H1 (cell line): ENCODE data around the gene RABL6. TPM values are rescaled to one million over a fixed set of nuclear protein-coding genes. Genes with fewer than 3 reads are reported as not detected.

Experiments
- ASH2L ChIP-seq: fragments of 200-600, 300-600 bp; sonication (generic); IDR thresholded peaks from one replicate; pipeline ENCODE4 v1.7.1; 2017; ENCODE audit warnings: low read length
- EGR1 ChIP-seq: IDR thresholded peaks from 2 replicates; pipeline ENCODE4 v1.6.1; 2011; ENCODE audit warnings: low read depth, low read length, borderline replicate concordance
- FOSL1 ChIP-seq: IDR thresholded peaks from 2 replicates; pipeline ENCODE4 v1.6.1; 2011; ENCODE audit warnings: mild to moderate bottlenecking, low read depth, low read length, moderate library complexity; ENCODE audit not compliant: insufficient read depth
- JUN ChIP-seq: IDR thresholded peaks from 2 replicates; pipeline ENCODE4 v1.6.1; 2011; ENCODE audit warnings: low read depth, mild to moderate bottlenecking, improper control_type of control experiment, low read length
- MAFK ChIP-seq: IDR thresholded peaks from 2 replicates; pipeline ENCODE4 v1.6.1; 2012; ENCODE audit warnings: low read depth, mild to moderate bottlenecking, improper control_type of control experiment, low read length
- PHF8 ChIP-seq: fragments of 200-600 bp; sonication (generic); conservative IDR thresholded peaks from 2 replicates; pipeline ENCODE4 v1.7.1; 2012; ENCODE audit warnings: low read depth, mild to moderate bottlenecking, inconsistent platforms, low read length, moderate library complexity
- POLR2A ChIP-seq, 2 experiments: IDR thresholded peaks; 1 replicate in 1 of 2; 2 replicates in 1 of 2; pipeline ENCODE4 v1.6.1; 2011; ENCODE audit warnings: low read depth in 2 of 2, low read length in 2 of 2, mild to moderate bottlenecking in 2 of 2; ENCODE audit errors: control extremely low read depth in 1 of 2
- POLR2AphosphoS5 ChIP-seq: IDR thresholded peaks from 2 replicates; pipeline ENCODE4 v1.6.1; 2011; ENCODE audit warnings: low read depth, low read length
- POU5F1 ChIP-seq: IDR thresholded peaks from 2 replicates; pipeline ENCODE4 v1.6.1; 2011; ENCODE audit warnings: low read depth, mild to moderate bottlenecking, low read length, moderate library complexity
- TEAD4 ChIP-seq: IDR thresholded peaks from 2 replicates; pipeline ENCODE4 v1.6.1; 2012; ENCODE audit warnings: low read depth, low read length, inconsistent platforms, mixed read lengths
- polyA plus RNA-seq, 7 experiments: library from polyadenylated mRNA; depleted of rRNA in 3 of 7; stranded (reverse) in 5 of 7; unstranded in 2 of 7; fragments of >200 nt in 5 of 7; fragments of 200-250 nt in 2 of 7; gene quantifications; 1 replicate in 5 of 7; 2 replicates in 1 of 7; 4 replicates in 1 of 7; pipeline versions ENCODE4 v1.2.1 to v1.2.3, GENCODE V29; 2011 to 2013; ENCODE audit warnings: missing spikeins in 2 of 7, mixed read lengths in 2 of 7
- total RNA-seq: library from RNA; stranded (reverse); fragmentation: NEBNext Ultra II Directional; extraction: Animal tissue kit (Norgen Biotek cat#: 25700); gene quantifications from 2 replicates; pipeline ENCODE4 v1.2.1, GENCODE V29; 2021
- TF ChIP-seq, protein P1 (sequence below): IDR thresholded peaks from 2 replicates; pipeline ENCODE4 v1.6.1; 2012; ENCODE audit warnings: low read length, inconsistent platforms
- TF ChIP-seq, protein P2 (sequence below), 3 experiments: IDR thresholded peaks; 1 replicate in 2 of 3; 2 replicates in 1 of 3; pipeline versions ENCODE4 v1.5.1 to v1.6.1; 2011; ENCODE audit warnings: low read length in 3 of 3, mild to moderate bottlenecking in 3 of 3, inconsistent platforms in 2 of 3, low read depth in 1 of 3, moderate library complexity in 1 of 3; ENCODE audit not compliant: insufficient read depth in 1 of 3; ENCODE audit errors: control extremely low read depth in 1 of 3

The RABL6 gene
- total and polyA plus RNA-seq, 2 of the 8 experiments (the other 6 are each of a cell fraction or from before 2014, with no cell fraction given): 70.1 to 130 TPM

DNA sequence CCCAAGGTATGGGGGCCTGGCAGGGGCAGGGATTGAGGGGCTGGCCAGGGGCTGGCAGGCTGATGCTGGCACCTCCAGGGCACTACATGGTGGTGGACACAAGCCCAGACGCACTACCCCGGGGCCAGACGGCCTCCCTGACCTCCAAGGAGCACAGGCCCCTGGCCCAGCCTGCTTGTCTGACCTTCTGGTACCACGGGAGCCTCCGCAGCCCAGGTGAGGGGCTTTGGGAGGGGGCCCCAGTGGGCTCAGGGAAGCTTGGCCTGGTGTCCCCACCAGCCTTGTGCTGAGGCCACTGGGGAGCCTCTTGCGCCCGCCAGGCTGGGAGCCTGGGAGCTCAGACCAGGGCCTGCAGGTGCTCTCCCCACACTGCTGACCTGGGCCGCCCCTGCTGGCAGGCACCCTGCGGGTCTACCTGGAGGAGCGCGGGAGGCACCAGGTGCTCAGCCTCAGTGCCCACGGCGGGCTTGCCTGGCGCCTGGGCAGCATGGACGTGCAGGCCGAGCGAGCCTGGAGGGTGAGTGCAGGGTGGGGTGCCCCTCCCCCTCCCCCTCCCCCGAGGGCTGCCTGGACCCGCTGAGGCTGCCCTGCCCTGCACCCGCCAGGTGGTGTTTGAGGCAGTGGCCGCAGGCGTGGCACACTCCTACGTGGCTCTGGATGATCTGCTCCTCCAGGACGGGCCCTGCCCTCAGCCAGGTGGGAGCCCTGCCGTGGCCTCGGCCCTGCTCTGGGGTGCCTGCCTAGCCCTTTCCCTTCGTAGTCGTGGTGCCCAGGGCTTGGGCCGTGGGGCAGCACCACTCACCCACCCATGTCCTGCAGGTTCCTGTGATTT is 50.0 kb downstream of the RABL6 start (continued):
- TF ChIP-seq MAFK: no peak
- no peak for TF ChIP-seq TEAD4
- TF ChIP-seq POU5F1: no peak
- TF ChIP-seq, protein P1, sequence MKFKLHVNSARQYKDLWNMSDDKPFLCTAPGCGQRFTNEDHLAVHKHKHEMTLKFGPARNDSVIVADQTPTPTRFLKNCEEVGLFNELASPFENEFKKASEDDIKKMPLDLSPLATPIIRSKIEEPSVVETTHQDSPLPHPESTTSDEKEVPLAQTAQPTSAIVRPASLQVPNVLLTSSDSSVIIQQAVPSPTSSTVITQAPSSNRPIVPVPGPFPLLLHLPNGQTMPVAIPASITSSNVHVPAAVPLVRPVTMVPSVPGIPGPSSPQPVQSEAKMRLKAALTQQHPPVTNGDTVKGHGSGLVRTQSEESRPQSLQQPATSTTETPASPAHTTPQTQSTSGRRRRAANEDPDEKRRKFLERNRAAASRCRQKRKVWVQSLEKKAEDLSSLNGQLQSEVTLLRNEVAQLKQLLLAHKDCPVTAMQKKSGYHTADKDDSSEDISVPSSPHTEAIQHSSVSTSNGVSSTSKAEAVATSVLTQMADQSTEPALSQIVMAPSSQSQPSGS: no peak
- peak in 1 of 2 experiments; percentile 20; a peak in 1 of 3 replicates for TF ChIP-seq POLR2A (IDR thresholded peaks at IDR 0.05; ENCODE audit: control extremely low read depth in 1 of 2, low read depth in 2 of 2, low read length in 2 of 2)
- TF ChIP-seq ASH2L: no peak
- TF ChIP-seq, protein P2, sequence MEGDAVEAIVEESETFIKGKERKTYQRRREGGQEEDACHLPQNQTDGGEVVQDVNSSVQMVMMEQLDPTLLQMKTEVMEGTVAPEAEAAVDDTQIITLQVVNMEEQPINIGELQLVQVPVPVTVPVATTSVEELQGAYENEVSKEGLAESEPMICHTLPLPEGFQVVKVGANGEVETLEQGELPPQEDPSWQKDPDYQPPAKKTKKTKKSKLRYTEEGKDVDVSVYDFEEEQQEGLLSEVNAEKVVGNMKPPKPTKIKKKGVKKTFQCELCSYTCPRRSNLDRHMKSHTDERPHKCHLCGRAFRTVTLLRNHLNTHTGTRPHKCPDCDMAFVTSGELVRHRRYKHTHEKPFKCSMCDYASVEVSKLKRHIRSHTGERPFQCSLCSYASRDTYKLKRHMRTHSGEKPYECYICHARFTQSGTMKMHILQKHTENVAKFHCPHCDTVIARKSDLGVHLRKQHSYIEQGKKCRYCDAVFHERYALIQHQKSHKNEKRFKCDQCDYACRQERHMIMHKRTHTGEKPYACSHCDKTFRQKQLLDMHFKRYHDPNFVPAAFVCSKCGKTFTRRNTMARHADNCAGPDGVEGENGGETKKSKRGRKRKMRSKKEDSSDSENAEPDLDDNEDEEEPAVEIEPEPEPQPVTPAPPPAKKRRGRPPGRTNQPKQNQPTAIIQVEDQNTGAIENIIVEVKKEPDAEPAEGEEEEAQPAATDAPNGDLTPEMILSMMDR (IDR thresholded peaks at IDR 0.05; ENCODE audit: control extremely low read depth in 1 of 3, insufficient read depth in 1 of 3, low read depth in 1 of 3, low read length in 3 of 3): no peak
- no peak for TF ChIP-seq JUN
- TF ChIP-seq EGR1: peak; percentile 40; the same call in 1 of the 2 replicates
- no peak for TF ChIP-seq FOSL1
- no peak for TF ChIP-seq PHF8
- peak; percentile 41; the same call in 1 of the 2 replicates for TF ChIP-seq POLR2AphosphoS5
